Measurements from ENCODE around the gene ANO6. TPM values are rescaled to one million over a fixed set of nuclear protein-coding genes. Genes with fewer than 3 reads are reported as not detected.

The ANO6 gene
- total and polyA plus RNA-seq, 10 donors, result 2.3 to 38.5 (median 31.7) TPM

- TF ChIP-seq POLR2AphosphoS5 (IDR thresholded peaks at IDR 0.05), result no peak
- TF ChIP-seq CTCF (IDR thresholded peaks at IDR 0.05 in 8 of 11, conservative IDR thresholded peaks at IDR 0.05 in 3 of 11), result no peak
- TF ChIP-seq POLR2A (IDR thresholded peaks at IDR 0.05), result no peak
- Histone ChIP-seq H3K9me3 (no peaks in the 10 kb centered on the region), H3K27me3 (replicated peaks in 1 of 7) (no peaks in the 10 kb centered on the region), H3K27ac (no peak overlapping the region), H3K4me1 (peaks cover 0 to 4% (median 2%) of the 10 kb centered on the region in 6 donors), H3K36me3 (peaks cover 0 to 8% (median 0%) of the 10 kb centered on the region in 6 donors), H3K4me3 (no peak overlapping the region)
- 88 to 95% (median 93%) methylated on average over 2 of the region's 2 CpGs for WGBS, 5 donors
- no peak for DNase-seq
- intact Hi-C loops (cut with DNase I; ENCODE audit: low total_unique reads), result no loop called here
These were observed 70.7 kb downstream of the ANO6 start for GRCh38 chr12:45286621-45287020.

- TF ChIP-seq POLR2A (IDR thresholded peaks at IDR 0.05) (no peak), CTCF (IDR thresholded peaks at IDR 0.05 in 8 of 11, conservative IDR thresholded peaks at IDR 0.05 in 3 of 11) (no peak), POLR2AphosphoS5 (IDR thresholded peaks at IDR 0.05) (no peak)
- Histone ChIP-seq H3K4me3 (no peak overlapping the region), H3K4me1 (peaks cover 0 to 9% (median 3%) of the 10 kb centered on the region in 6 donors), H3K36me3 (no peaks in the 10 kb centered on the region), H3K9me3 (no peaks in the 10 kb centered on the region), H3K27me3 (replicated peaks in 1 of 7) (no peaks in the 10 kb centered on the region), H3K27ac (no peak overlapping the region)
- WGBS, 5 donors, result 72 to 89% (median 84%) methylated on average over 4 of the region's 4 CpGs
- DNase-seq, result no peak
- intact Hi-C loops (cut with DNase I; ENCODE audit: low total_unique reads), result no loop called here
These were observed 73.6 kb downstream of the ANO6 start for GRCh38 chr12:45289245-45290215.

GRCh38 chr12:45290216-45290605 lies 74.3 kb downstream of the ANO6 start:
- Histone ChIP-seq H3K4me1 (peaks cover 0 to 9% (median 3%) of the 10 kb centered on the region in 6 donors), H3K36me3 (no peaks in the 10 kb centered on the region), H3K27ac (no peak overlapping the region), H3K9me3 (no peaks in the 10 kb centered on the region), H3K27me3 (replicated peaks in 1 of 7) (no peaks in the 10 kb centered on the region), H3K4me3 (no peak overlapping the region)
- intact Hi-C loops (cut with DNase I; ENCODE audit: low total_unique reads), result no loop called here
- WGBS, 5 donors, result 94 to 100% (median 95%) methylated on average over 2 of the region's 2 CpGs
- TF ChIP-seq CTCF (IDR thresholded peaks at IDR 0.05 in 8 of 11, conservative IDR thresholded peaks at IDR 0.05 in 3 of 11) (no peak), POLR2AphosphoS5 (IDR thresholded peaks at IDR 0.05) (no peak), POLR2A (IDR thresholded peaks at IDR 0.05) (no peak)
- no peak for DNase-seq

- Histone ChIP-seq H3K4me3 (no peak overlapping the region), H3K27me3 (replicated peaks in 1 of 7) (no peaks in the 10 kb centered on the region), H3K27ac (no peak overlapping the region), H3K36me3 (no peaks in the 10 kb centered on the region), H3K9me3 (no peaks in the 10 kb centered on the region), H3K4me1 (peaks cover 0 to 9% (median 3%) of the 10 kb centered on the region in 6 donors)
- DNase-seq, result no peak
- TF ChIP-seq POLR2AphosphoS5 (IDR thresholded peaks at IDR 0.05), result no peak
- no peak for TF ChIP-seq CTCF (IDR thresholded peaks at IDR 0.05 in 8 of 11, conservative IDR thresholded peaks at IDR 0.05 in 3 of 11)
- no peak for TF ChIP-seq POLR2A (IDR thresholded peaks at IDR 0.05)
- WGBS, 5 donors, result 28 to 56% (median 45%) methylated on average over 1 of the region's 1 CpG
- intact Hi-C loops (cut with DNase I; ENCODE audit: low total_unique reads), result no loop called here
These were observed 75.6 kb downstream of the ANO6 start for GRCh38 chr12:45291518-45291917.
